AG09309 (cell line): ENCODE results near the gene OTOG.

ENCODE experiments used
- DNase-seq: peaks from one replicate; pipeline ENCODE4 v3.0.0-alpha.2; 2010; ENCODE audit warnings: low read depth
- H3K4me3 ChIP-seq: 2 replicates; pipeline ENCODE4 v1.5.1; 2011; ENCODE audit warnings: mild to moderate bottlenecking, low read depth, low read length, moderate library complexity; ENCODE audit not compliant: control insufficient read depth
- CTCF ChIP-seq: IDR thresholded peaks from 2 replicates; pipeline ENCODE4 v1.5.1; 2011; ENCODE audit warnings: mild to moderate bottlenecking, low read depth, low read length, inconsistent platforms; ENCODE audit not compliant: insufficient read depth, control insufficient read depth; ENCODE audit errors: missing control alignments

The OTOG gene

GRCh38 chr11:17510507-17511206 lies 36.4 kb upstream of the OTOG start:
- H3K4me3 ChIP-seq = no peak overlapping the region
- no peak for DNase-seq
- no peak for TF ChIP-seq CTCF

- no peak for TF ChIP-seq CTCF
- no peak overlapping the region for H3K4me3 ChIP-seq
- DNase-seq = no peak
Measured at GRCh38 chr11:17511571-17511970, 35.5 kb upstream of the OTOG start.

- TF ChIP-seq CTCF = no peak
- no peak for DNase-seq
- H3K4me3 ChIP-seq = no peak overlapping the region
Measured at GRCh38 chr11:17512101-17512500, 35.0 kb upstream of the OTOG start.

GRCh38 chr11:17513853-17514252 lies 33.2 kb upstream of the OTOG start:
- H3K4me3 ChIP-seq = no peak overlapping the region
- DNase-seq = no peak
- no peak for TF ChIP-seq CTCF

GRCh38 chr11:17514476-17514875 lies 32.6 kb upstream of the OTOG start:
- no peak for TF ChIP-seq CTCF
- DNase-seq = no peak
- no peak overlapping the region for H3K4me3 ChIP-seq

GRCh38 chr11:17515443-17516176 lies 31.4 kb upstream of the OTOG start:
- H3K4me3 ChIP-seq = no peak overlapping the region
- no peak for DNase-seq
- no peak for TF ChIP-seq CTCF
